Smooth muscle cell (in vitro differentiated cells): ENCODE measurements around the gene NRP1. TPM values are rescaled to one million over a fixed set of nuclear protein-coding genes. Genes with fewer than 3 reads are reported as not detected.

Experiments used
- DNase-seq: peaks from one replicate; lab custom pipeline; 2025; ENCODE audit not compliant: unreplicated experiment; lab: John Stamatoyannopoulos, UW
- H2AFZ ChIP-seq: fragments of 200-600 bp; sonication (generic); 2 replicates; pipeline ENCODE4 v1.6.0; 2016; ENCODE audit warnings: antibody characterized with exemption, low read depth, mild to moderate bottlenecking
- H3F3A ChIP-seq: fragments of 200-600 bp; sonication (generic); 2 replicates; pipeline ENCODE4 v1.6.0; 2017; ENCODE audit warnings: antibody characterized with exemption, low read depth
- H3K27ac ChIP-seq: fragments of 200-600 bp; sonication (generic); 2 replicates; pipeline ENCODE4 v1.5.1; 2016; ENCODE audit warnings: low read depth, mild to moderate bottlenecking
- H3K27me3 ChIP-seq: fragments of 200-600 bp; sonication (generic); 2 replicates; pipeline ENCODE4 v1.6.1; 2016; ENCODE audit warnings: low read depth, mild to moderate bottlenecking
- H3K36me3 ChIP-seq: fragments of 200-600 bp; sonication (generic); 2 replicates; pipeline ENCODE4 v1.5.1; 2016; ENCODE audit warnings: low read depth
- H3K4me1 ChIP-seq: fragments of 200-600 bp; sonication (generic); 2 replicates; pipeline ENCODE4 v1.5.1; 2016; ENCODE audit warnings: low read depth
- H3K4me2 ChIP-seq: fragments of 200-600 bp; sonication (generic); 2 replicates; pipeline ENCODE4 v1.6.0; 2016; ENCODE audit warnings: mild to moderate bottlenecking
- H3K4me3 ChIP-seq: fragments of 200-600 bp; sonication (generic); 2 replicates; pipeline ENCODE4 v1.5.1; 2016; ENCODE audit warnings: mild to moderate bottlenecking
- H3K79me2 ChIP-seq: fragments of 200-600 bp; sonication (generic); 2 replicates; pipeline ENCODE4 v1.6.0; 2016; ENCODE audit warnings: low read depth, mild to moderate bottlenecking
- H3K9ac ChIP-seq: fragments of 200-600 bp; sonication (generic); 2 replicates; pipeline ENCODE4 v1.6.0; 2016; ENCODE audit warnings: low read depth
- H3K9me3 ChIP-seq: fragments of 200-600 bp; sonication (generic); replicated peaks from 2 replicates; pipeline ENCODE4 v1.5.1; 2016; ENCODE audit warnings: low read depth
- H4K20me1 ChIP-seq: fragments of 200-600 bp; sonication (generic); 2 replicates; pipeline ENCODE4 v1.6.0; 2016; ENCODE audit warnings: low read depth
- WGBS: methylation state at CpG from one replicate; pipeline ENCODE4 v1.1.7; 2016; ENCODE audit warnings: low lambda C conversion rate; 5-methylcytosine and 5-hydroxymethylcytosine counted together
- polyA plus RNA-seq: library from polyadenylated mRNA; unstranded; fragments of >200 nt; fragmentation: Nextera tagmentation; extraction: Ambion mirVana; gene quantifications from 2 replicates; pipeline ENCODE4 v1.2.1, GENCODE V29; 2016
- total RNA-seq: library from RNA; depleted of rRNA; stranded (reverse); fragments of >200 nt; gene quantifications from 2 replicates; pipeline ENCODE4 v1.2.3, GENCODE V29; 2014
- TF ChIP-seq, protein P1 (sequence below): fragments of 200-600 bp; sonication (generic); IDR thresholded peaks from 2 replicates; pipeline ENCODE4 v1.5.1; 2017; ENCODE audit warnings: borderline replicate concordance, mild to moderate bottlenecking, antibody characterized with exemption; ENCODE audit not compliant: insufficient read depth, poor library complexity, severe bottlenecking

The NRP1 gene
- total and polyA plus RNA-seq, 2 experiments from 2014 or later, result 74.8 to 80.4 TPM

DNA sequence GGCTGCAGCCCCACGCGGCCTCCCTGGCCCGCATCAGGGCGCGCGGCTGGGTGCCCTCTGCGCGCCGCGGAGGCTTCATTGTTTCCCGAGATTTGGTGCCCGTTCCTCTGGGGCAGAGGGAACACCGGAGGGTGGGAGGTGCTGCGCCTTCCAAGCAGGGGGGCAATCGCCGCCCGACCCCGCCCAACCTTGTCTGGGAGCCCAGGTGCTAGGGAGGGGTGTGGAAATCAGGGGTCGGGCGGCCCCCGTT is 1.0 kb upstream of the NRP1 start:
- 0% methylated on average over 15 of the region's 21 CpGs for WGBS
- Histone ChIP-seq H3K4me3 (peak overlapping the region; percentile 96), H3K4me2 (peak overlapping the region; percentile 99), H3K36me3 (no peaks in the 10 kb centered on the region), H3F3A (peaks cover 10% of the 10 kb centered on the region), H3K4me1 (peaks cover 17% of the 10 kb centered on the region), H3K27ac (peak overlapping the region; percentile 83), H3K9ac (peak overlapping the region; percentile 28), H3K9me3 (no peaks in the 10 kb centered on the region), H4K20me1 (no peaks in the 10 kb centered on the region), H3K27me3 (no peaks in the 10 kb centered on the region), H3K79me2 (peaks cover 38% of the 10 kb centered on the region), H2AFZ (peak overlapping the region; percentile 90)
- DNase-seq, result no peak
- TF ChIP-seq, protein P1, sequence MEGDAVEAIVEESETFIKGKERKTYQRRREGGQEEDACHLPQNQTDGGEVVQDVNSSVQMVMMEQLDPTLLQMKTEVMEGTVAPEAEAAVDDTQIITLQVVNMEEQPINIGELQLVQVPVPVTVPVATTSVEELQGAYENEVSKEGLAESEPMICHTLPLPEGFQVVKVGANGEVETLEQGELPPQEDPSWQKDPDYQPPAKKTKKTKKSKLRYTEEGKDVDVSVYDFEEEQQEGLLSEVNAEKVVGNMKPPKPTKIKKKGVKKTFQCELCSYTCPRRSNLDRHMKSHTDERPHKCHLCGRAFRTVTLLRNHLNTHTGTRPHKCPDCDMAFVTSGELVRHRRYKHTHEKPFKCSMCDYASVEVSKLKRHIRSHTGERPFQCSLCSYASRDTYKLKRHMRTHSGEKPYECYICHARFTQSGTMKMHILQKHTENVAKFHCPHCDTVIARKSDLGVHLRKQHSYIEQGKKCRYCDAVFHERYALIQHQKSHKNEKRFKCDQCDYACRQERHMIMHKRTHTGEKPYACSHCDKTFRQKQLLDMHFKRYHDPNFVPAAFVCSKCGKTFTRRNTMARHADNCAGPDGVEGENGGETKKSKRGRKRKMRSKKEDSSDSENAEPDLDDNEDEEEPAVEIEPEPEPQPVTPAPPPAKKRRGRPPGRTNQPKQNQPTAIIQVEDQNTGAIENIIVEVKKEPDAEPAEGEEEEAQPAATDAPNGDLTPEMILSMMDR, result no peak

DNA sequence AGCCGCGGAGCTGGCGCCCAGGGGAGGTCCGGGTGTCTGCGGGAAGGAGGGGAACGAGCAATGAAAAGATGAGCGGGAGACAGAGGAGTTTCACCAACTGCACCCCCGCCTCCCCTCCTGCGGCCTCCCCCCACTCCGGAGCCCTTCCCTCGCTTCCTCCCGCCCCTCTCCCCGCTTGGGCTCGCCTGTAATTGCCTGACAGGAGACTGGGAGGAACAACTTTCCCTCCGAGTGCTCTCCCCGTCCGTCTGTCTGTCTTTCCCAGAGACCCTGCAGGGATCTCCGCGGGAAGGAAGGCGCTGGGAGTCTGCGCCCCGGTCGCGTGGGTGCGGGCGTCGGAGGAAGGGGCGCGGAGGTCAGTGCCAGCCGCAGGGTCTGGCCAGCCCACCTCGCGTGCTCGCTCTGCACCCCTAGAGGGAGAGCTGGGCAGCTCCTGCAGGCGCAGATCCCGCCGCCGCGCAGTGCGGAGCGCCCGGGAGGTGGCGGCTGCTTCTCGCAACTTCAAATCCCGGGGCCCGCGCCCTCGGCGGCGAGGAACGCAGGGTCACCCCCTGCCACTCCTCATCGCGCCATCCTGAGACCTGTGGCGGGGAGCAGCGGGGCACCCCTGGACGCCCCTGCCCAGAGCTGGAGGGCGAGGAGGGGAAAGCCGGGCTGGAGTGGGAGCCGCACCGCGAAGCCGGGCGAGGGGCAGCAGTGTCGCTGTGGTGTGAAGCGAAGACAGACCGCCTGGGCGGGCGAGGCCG is 511 bp upstream of the NRP1 start:
- Histone ChIP-seq H3K27ac (peak overlapping the region; percentile 83), H3K79me2 (peaks cover 43% of the 10 kb centered on the region), H3K4me1 (peaks cover 17% of the 10 kb centered on the region), H3F3A (peaks cover 10% of the 10 kb centered on the region), H3K9ac (peak overlapping the region; percentile 76), H2AFZ (peak overlapping the region; percentile 90), H3K9me3 (no peaks in the 10 kb centered on the region), H3K27me3 (no peaks in the 10 kb centered on the region), H4K20me1 (no peaks in the 10 kb centered on the region), H3K4me2 (peak overlapping the region; percentile 99), H3K4me3 (peak overlapping the region; percentile 96), H3K36me3 (no peaks in the 10 kb centered on the region)
- TF ChIP-seq, protein P1, result peak; percentile 40
- under 1% methylated on average over 54 of the region's 68 CpGs for WGBS
- peak; percentile 88 for DNase-seq

DNA sequence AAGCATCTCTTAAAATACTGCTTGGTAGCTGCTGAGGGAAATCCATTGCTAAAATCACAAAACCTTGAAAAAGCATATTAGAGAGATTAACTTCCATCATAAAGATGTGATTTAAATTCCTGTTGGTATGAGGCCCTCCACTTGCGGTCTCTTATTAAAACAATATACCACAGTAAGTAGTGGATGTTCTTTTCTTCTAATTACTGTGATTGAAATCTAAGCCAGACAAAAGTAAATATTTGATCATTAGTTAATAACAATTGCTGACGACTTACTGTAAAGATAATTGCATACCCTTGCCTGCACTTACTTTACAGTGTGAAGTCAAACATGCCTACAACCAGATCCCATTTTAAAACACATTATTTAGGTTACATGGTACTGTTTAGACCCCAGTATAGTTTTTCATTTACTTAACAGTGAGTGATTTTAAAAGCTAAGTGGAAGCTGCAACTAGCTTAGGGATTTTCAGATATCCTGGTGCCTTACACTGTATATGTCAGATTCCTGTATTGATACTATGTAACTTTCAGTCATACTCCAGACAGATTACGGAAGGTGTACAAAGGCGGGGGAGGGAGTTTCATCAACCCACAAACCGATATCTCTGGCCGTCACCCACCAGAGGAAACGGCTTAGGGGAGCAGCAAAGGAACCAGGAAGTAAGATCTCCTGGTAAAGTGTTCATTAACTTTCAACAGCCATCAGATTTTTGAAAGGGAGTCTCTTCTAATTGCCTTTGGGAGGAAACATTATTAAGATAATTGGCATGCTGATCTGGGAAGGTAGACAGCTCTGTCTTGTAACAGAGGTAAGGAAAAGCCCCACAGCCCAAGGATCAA is 986 bp downstream of the NRP1 start:
- Histone ChIP-seq H3K4me3 (peak overlapping the region; percentile 96), H3K4me2 (peak overlapping the region; percentile 99), H3K27ac (peak overlapping the region; percentile 83), H3K9me3 (no peaks in the 10 kb centered on the region), H4K20me1 (no peaks in the 10 kb centered on the region), H3F3A (peaks cover 10% of the 10 kb centered on the region), H2AFZ (peak overlapping the region; percentile 80), H3K27me3 (no peaks in the 10 kb centered on the region), H3K36me3 (peaks cover 8% of the 10 kb centered on the region), H3K79me2 (peaks cover 58% of the 10 kb centered on the region), H3K4me1 (peaks cover 17% of the 10 kb centered on the region), H3K9ac (peak overlapping the region; percentile 76)
- no peak for DNase-seq
- WGBS, result 3% methylated on average over 7 of the region's 7 CpGs
- TF ChIP-seq, protein P1, result no peak
